Left lung (tissue), 10 donors: ENCODE results near the gene RELB. TPM values are rescaled to one million over a fixed set of nuclear protein-coding genes. Genes with fewer than 3 reads are reported as not detected.
A peak's percentile ranks its signal among the peaks of the same experiment; 100 is the strongest.

Source experiments
- ATAC-seq: fragments of 200-7000 bp; cut with Tn5 transposase; one replicate; pipeline ENCODE4 v1.9.1; 2020; ENCODE audit warnings: moderate library complexity
- DNase-seq, 4 donors: peaks; one replicate each; pipeline ENCODE4 v3.0.0-alpha.2; 2013 to 2020
- H3K27ac ChIP-seq, 2 donors: fragments of 200-600 bp; sonication (generic) in 1 of 2; one replicate each; pipeline versions ENCODE4 v1.5.0 to v1.8.0; 2020 to 2021
- H3K27me3 ChIP-seq, 2 donors: fragments of 200-600 bp; sonication (generic) in 1 of 2; one replicate each; pipeline versions ENCODE4 v1.5.0 to v1.8.0; 2020 to 2021
- H3K36me3 ChIP-seq, 2 donors: fragments of 200-600 bp; sonication (generic) in 1 of 2; one replicate each; pipeline versions ENCODE4 v1.5.0 to v1.8.0; 2020 to 2021
- H3K4me1 ChIP-seq, 2 donors: fragments of 200-600 bp; one replicate each; pipeline ENCODE4 v1.8.0; 2021
- H3K4me3 ChIP-seq, 2 donors: fragments of 200-600 bp; sonication (generic) in 1 of 2; one replicate each; pipeline versions ENCODE4 v1.5.0 to v1.8.0; 2020 to 2021; ENCODE audit warnings: mild to moderate bottlenecking in 1 of 2
- H3K9me3 ChIP-seq, 2 donors: fragments of 200-600 bp; sonication (generic) in 1 of 2; one replicate each; pipeline versions ENCODE4 v1.5.0 to v1.8.0; 2020 to 2021
- CTCF ChIP-seq, 2 donors: fragments of 200-600 bp; sonication (generic) in 1 of 2; IDR thresholded peaks; one replicate each; pipeline versions ENCODE4 v1.5.0 to v1.8.0; 2021; ENCODE audit warnings: antibody characterized with exemption in 2 of 2
- intact Hi-C, 2 donors: fragments of 100-400 bp; cut with DNase I; formaldehyde crosslinking; loops; one replicate each; pipeline versions ENCODE4 v1.11.2 to v1.14.2; 2022
- polyA plus RNA-seq, 6 donors: library from polyadenylated mRNA; unstranded; fragments of 120-200 nt; gene quantifications; one replicate each; pipeline ENCODE4 v1.2.1, GENCODE V29; 2013; ENCODE audit not compliant: insufficient read length in 6 of 6
- total RNA-seq, 2 donors: library from RNA; stranded (reverse); fragmentation: NEBNext Ultra II Directional; extraction: Animal tissue kit (Norgen Biotek cat#: 25700); gene quantifications; one replicate each; pipeline ENCODE4 v1.2.1, GENCODE V29; 2021
- donor health status: DM: no; HTN: yes; CAD: no.
- donor health status: DM: no; HTN: no; CAD: no.

RELB gene
- total and polyA plus RNA-seq, 8 donors: 3.7 to 18.7 (median 5.6) TPM

- ATAC-seq (no peak), DNase-seq (no peak)
- H3K27ac ChIP-seq: no peak overlapping the region
These were observed 65.8 kb downstream of the RELB start for GRCh38 chr19:45066921-45067661.

GRCh38 chr19:45068041-45068440, 66.8 kb downstream of the RELB start:
- no peaks in the 10 kb centered on the region for H3K9me3 ChIP-seq
- no peaks in the 10 kb centered on the region for H3K27me3 ChIP-seq
- peaks cover 0 to 94% of the 10 kb centered on the region in 2 donors for H3K36me3 ChIP-seq
- no peak for DNase-seq
- H3K4me1 ChIP-seq: no peaks in the 10 kb centered on the region
- intact Hi-C loops: no loop called here
- no peak for ATAC-seq
- H3K27ac ChIP-seq: no peak overlapping the region
- TF ChIP-seq CTCF (IDR thresholded peaks at IDR 0.05): no peak
- no peak overlapping the region for H3K4me3 ChIP-seq

More at GRCh38 chr19:45066921-45067661, 65.8 kb downstream of the RELB start:
- no peaks in the 10 kb centered on the region for H3K27me3 ChIP-seq
- H3K4me3 ChIP-seq: no peak overlapping the region
- no peaks in the 10 kb centered on the region for H3K9me3 ChIP-seq
- TF ChIP-seq CTCF (IDR thresholded peaks at IDR 0.05): no peak
- no peaks in the 10 kb centered on the region for H3K4me1 ChIP-seq
- intact Hi-C loops: no loop called here
- peaks cover 0 to 100% of the 10 kb centered on the region in 2 donors for H3K36me3 ChIP-seq

GRCh38 chr19:45069056-45069455, 67.8 kb downstream of the RELB start:
- no peaks in the 10 kb centered on the region for H3K9me3 ChIP-seq
- H3K36me3 ChIP-seq: peaks cover 0 to 84% of the 10 kb centered on the region in 2 donors
- H3K4me1 ChIP-seq: no peaks in the 10 kb centered on the region
- TF ChIP-seq CTCF (IDR thresholded peaks at IDR 0.05): no peak
- no peak overlapping the region for H3K27ac ChIP-seq
- no peaks in the 10 kb centered on the region for H3K27me3 ChIP-seq
- H3K4me3 ChIP-seq: no peak overlapping the region
- ATAC-seq (peak; percentile 48), DNase-seq (no peak)
- intact Hi-C loops: no loop called here

GRCh38 chr19:45070214-45070613, 69.0 kb downstream of the RELB start:
- H3K4me3 ChIP-seq: no peak overlapping the region
- H3K27me3 ChIP-seq: no peaks in the 10 kb centered on the region
- H3K4me1 ChIP-seq: peaks cover 0 to 11% of the 10 kb centered on the region in 2 donors
- H3K36me3 ChIP-seq: peaks cover 0 to 73% of the 10 kb centered on the region in 2 donors
- TF ChIP-seq CTCF (IDR thresholded peaks at IDR 0.05): no peak
- DNase-seq: no peak
- intact Hi-C loops: no loop called here
- ATAC-seq: no peak
- H3K27ac ChIP-seq: no peak overlapping the region
- H3K9me3 ChIP-seq: no peaks in the 10 kb centered on the region

GRCh38 chr19:45070861-45071544, 69.7 kb downstream of the RELB start:
- no peak for ATAC-seq
- Histone ChIP-seq H3K36me3 (peaks cover 0 to 65% of the 10 kb centered on the region in 2 donors), H3K9me3 (no peaks in the 10 kb centered on the region), H3K4me1 (peaks cover 0 to 12% of the 10 kb centered on the region in 2 donors), H3K4me3 (no peak overlapping the region), H3K27ac (no peak overlapping the region), H3K27me3 (no peaks in the 10 kb centered on the region)
- TF ChIP-seq CTCF (IDR thresholded peaks at IDR 0.05): no peak
- intact Hi-C loops: no loop called here
- no peak for DNase-seq
